ENCODE data around the gene PALLD.

Gene PALLD

GRCh38 chr4:168528131-168528949, 31.5 kb downstream of the PALLD start:
- DNase-seq: no peak

GRCh38 chr4:168529257-168529656, 32.4 kb downstream of the PALLD start:
- DNase-seq: no peak

GRCh38 chr4:168531305-168531704, 34.5 kb downstream of the PALLD start:
- DNase-seq: no peak

GRCh38 chr4:168534535-168534934, 37.7 kb downstream of the PALLD start:
- no peak for DNase-seq

DNA sequence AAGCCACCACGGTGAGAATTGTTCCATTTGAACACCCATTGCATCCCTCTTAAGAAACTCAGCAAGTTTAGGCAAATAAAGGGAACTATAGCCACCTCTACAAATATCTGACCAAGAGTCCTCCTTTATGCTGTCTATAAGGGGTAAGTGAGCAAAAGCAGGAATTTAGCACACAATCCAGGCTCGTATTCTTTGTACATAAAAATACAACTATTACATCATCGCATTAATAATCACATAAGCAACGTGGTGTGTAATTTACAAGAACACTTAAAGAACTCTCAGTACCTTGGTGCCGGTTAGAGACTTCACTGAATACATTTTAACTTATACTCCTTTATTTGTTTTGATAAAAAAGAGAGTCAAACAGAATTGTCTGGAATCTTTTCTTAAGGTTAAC, 38.8 kb downstream of the PALLD start:
- DNase-seq: no peak

DNA sequence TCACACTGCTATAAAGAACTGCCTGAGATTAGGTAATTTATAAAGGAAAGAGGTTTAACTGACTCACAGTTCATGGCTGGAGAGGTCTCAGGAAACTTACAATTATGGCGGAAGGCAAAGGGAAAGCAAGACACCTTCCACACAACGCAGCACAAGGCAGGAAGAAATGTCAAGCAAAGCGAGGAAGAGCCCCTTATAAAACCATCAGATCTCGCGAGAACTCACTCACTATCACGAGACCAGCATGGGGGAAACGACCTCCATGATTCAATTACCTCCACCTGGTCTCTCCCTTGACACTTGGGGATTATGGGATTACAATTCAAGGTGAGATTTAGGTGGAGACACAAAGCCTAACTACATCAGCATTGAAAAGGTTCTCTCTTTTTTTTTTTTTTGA, 39.6 kb downstream of the PALLD start:
- no peak for DNase-seq

DNA sequence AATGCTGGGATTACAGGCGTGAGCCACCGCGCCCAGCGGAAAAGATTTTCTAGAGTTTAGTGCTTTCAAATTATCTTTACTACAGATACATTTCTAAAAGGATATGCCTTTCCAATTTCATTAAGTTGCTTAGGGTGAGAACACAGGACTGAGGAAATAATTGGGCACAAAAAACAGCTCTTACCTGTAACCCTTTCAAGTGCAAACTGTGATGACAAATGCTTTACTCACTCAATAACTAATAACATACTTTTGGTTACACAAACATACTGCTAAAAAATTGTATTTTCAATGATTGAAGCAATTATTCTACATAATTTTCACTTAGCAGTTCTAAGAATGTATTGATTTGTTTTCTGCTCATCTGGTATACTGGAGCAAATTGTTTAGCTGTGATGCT, 40.2 kb downstream of the PALLD start:
- no peak for DNase-seq

GRCh38 chr4:168537571-168537970, 40.7 kb downstream of the PALLD start:
- no peak for DNase-seq

DNA sequence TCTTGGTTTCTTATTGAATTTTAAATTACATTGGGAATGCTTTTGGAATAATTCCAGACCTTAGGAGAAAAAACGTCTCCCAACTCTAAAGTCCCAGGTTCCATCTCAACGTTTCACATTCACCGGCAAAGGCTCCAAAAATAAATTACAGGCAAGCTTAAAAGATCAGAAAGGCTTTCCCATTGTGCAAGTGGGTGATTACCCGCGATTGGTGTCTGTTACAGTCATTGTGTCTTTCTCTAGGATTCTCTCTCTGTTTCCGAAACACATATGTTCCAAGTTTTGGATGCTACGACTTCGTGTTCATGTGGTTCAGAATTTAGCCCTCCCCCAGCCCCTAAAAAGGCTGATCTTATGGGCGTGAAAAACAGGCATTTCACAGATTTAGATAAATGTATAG, 41.8 kb downstream of the PALLD start:
- DNase-seq: no peak

DNA sequence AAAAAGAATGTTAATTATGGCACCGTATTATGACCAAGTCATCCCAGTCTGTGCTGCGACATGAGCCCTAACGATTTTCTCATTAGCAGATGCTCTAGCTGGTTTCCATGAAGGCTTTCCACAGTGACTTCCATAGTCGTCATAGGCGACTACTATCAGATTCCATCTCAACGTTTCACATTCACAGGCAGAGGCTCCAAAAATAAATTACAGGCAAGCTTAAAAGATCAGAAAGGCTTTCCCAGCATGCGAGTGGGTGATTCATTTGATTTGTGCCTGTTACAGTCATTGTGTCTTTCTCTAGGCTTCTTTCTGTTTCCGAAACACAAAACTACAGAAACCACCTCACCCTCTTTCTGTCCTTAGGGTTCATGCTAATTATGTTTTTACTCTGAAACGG, 43.2 kb downstream of the PALLD start:
- DNase-seq: no peak

DNA sequence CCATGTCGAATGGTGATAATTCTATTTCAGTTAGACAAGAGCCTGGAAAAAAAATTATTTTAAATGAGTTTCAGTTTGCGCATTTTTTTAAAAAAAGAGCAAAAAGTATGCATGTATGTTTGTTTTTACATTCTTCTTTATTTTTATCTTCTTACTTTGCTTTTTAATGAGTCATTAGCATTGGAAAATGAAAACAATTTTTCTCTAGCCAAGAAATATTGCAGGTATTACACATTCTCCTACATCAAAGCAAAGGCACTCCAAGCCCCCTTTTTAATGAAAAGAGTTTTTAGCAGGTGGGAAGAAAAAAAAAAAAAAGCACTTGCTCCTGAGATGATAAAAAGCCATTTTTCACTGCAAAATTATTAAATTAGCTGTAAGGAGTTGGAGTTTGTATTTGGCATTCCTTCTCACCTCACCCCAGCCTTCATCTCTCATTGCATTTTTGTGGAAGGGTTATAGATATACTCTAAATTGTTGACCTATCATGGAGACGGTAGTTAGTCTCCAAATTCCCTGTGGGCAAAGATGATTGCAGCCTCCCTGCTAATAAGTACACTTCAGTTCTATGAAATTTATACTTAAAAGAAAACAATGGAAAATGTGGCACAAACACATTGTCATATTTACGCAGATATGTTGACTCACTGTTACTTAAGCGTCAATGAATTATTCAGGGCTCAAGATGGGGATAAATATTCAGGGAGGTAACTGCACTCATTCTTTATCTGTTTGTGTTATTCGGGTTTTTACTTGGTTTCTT, 43.8 kb downstream of the PALLD start:
- no peak for DNase-seq

- no peak for DNase-seq
These were observed 44.6 kb downstream of the PALLD start for GRCh38 chr4:168541266-168541953.

DNA sequence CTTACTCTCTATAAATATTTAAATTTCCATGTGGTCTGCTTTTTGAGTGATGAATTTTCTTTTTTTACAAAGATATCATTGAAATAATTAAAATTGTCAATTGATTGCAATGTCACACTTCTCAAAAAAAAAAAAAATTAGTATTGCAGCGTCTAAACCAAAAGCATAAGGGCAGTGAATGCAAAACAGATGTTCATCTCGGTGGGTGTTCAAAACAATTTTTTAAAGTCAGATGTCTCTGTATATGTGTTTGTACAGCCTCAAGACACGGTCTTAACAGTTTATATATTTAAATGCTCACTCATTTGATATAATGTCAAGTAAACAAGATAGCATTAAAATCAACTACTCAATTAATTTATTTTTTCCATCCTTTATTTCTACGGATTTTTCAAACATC, 52.3 kb downstream of the PALLD start:
- no peak for DNase-seq

GRCh38 chr4:168550064-168550766, 53.4 kb downstream of the PALLD start:
- no peak for DNase-seq

GRCh38 chr4:168551211-168551610, 54.4 kb downstream of the PALLD start:
- DNase-seq: no peak

DNA sequence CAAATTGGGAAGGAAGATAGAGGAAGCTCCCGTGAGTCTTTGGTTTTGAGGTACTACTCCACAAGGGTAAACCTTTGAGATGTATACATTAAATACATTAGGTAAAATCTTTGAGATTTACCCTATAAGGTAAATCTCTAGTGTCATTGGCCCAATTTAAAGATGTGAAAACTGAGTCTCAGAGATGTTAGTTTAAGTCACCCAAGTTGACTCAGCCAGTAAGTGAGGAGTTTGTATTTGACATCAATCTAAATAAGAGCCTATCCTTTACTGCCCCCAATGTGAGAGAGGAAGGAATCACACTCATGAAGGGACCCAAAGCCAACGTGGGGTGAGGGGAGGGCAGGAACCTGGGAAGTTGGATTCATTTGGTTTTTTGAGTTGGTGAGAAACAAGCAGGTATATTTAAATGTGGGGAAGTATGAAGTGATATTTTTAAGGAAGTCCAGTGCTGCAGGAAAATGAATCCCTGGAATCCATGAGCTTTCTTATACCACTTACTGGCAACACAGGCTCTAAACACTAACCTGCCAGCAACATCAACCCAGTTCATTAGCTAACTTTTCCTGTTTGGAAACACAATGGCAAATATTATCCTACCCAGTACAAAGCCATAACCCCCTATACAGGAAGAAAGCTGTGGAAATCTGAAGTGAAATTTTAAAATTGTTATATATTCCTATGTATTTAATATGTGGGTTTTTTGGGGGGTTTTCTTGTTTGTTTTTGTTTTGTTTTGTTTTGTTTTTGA, 55.3 kb downstream of the PALLD start:
- DNase-seq: peak; percentile 34

- no peak for DNase-seq
These were observed 57.0 kb downstream of the PALLD start for GRCh38 chr4:168553714-168554370.

DNA sequence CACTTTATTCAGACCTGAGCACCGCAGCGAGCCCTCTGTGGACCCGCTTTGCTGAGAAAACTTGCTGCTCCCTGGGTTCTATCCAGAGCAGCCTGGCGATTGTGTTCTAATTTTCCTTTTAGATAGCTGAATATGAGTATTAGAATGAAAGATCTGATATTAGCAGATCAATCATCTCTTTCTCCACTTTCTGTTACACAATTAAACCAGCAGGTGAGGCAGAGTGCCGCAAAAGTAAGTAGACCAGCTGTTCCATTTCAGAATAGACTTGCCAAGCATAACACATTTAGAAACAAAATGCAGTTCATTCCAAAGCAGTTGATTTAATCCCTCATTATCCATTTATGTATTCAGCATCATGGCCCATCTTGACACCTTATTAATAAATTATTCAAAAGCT, 58.6 kb downstream of the PALLD start:
- no peak for DNase-seq

GRCh38 chr4:168557658-168558057, 60.8 kb downstream of the PALLD start:
- DNase-seq: no peak

DNA sequence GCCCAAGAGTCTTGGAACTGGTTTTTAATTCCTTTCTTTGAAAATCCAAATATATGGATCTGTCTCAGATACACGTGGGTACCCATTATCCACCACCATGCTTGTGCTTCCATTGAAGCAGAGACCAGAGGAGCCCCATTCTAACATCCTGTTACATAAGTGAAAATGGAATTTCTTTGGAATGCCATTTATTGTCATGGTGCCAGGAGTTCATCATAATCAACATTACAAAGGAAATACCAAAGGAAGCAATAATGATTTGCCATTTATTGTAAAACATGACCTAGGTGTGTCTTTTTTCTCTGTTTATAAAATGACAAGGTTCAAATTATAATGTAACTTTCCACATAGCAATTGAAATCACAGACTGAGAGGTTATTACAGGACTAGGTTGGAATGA, 61.7 kb downstream of the PALLD start:
- DNase-seq: no peak
